Neural progenitor cell (in vitro differentiated cells): Measurements from ENCODE around the gene DOK4. TPM values are rescaled to one million over a fixed set of nuclear protein-coding genes. Genes with fewer than 3 reads are reported as not detected.

ENCODE experiments used
- DNase-seq: peaks from one replicate; pipeline ENCODE4 v3.0.0-alpha.2; 2016; ENCODE audit warnings: low spot score
- H2AFZ ChIP-seq: fragments of 200-600 bp; sonication (generic); replicated peaks from 2 replicates; pipeline ENCODE4 v1.6.1; 2016; ENCODE audit warnings: antibody characterized with exemption
- H3F3A ChIP-seq: fragments of 200-600 bp; sonication (generic); 2 replicates; pipeline ENCODE4 v1.6.1; 2016; ENCODE audit warnings: antibody characterized with exemption, low read depth
- H3K27ac ChIP-seq: fragments of 200-600 bp; sonication (generic); 2 replicates; pipeline ENCODE4 v1.5.1; 2016; ENCODE audit warnings: mild to moderate bottlenecking
- H3K27me3 ChIP-seq: fragments of 200-600 bp; sonication (generic); 2 replicates; pipeline ENCODE4 v1.6.1; 2016; ENCODE audit warnings: mild to moderate bottlenecking, moderate library complexity
- H3K36me3 ChIP-seq: fragments of 200-600 bp; sonication (generic); 2 replicates; pipeline ENCODE4 v1.5.1; 2016
- H3K4me1 ChIP-seq: fragments of 200-600 bp; sonication (generic); 2 replicates; pipeline ENCODE4 v1.6.1; 2016; ENCODE audit warnings: mixed run types
- H3K4me2 ChIP-seq: fragments of 200-600 bp; sonication (generic); 2 replicates; pipeline ENCODE4 v1.6.1; 2016
- H3K4me3 ChIP-seq: fragments of 200-600 bp; sonication (generic); 2 replicates; pipeline ENCODE4 v1.5.1; 2016
- H3K79me2 ChIP-seq: fragments of 200-600 bp; sonication (generic); 2 replicates; pipeline ENCODE4 v1.6.1; 2016; ENCODE audit warnings: low read depth
- H3K9ac ChIP-seq: fragments of 200-600 bp; sonication (generic); 2 replicates; pipeline ENCODE4 v1.6.1; 2016
- H3K9me3 ChIP-seq: fragments of 200-600 bp; sonication (generic); 2 replicates; pipeline ENCODE4 v1.5.1; 2016; ENCODE audit warnings: low read depth
- H4K20me1 ChIP-seq: fragments of 200-600 bp; sonication (generic); 2 replicates; pipeline ENCODE4 v1.6.1; 2016; ENCODE audit warnings: low read depth
- H3K27ac Mint-ChIP-seq: 3 replicates; pipeline ENCODE4 v1.8.0; 2021; ENCODE audit warnings: mixed read lengths
- H3K27me3 Mint-ChIP-seq: 2 replicates; pipeline ENCODE4 v1.8.0; 2022; ENCODE audit warnings: low read depth, mild to moderate bottlenecking, inconsistent platforms, moderate library complexity, mixed read lengths; ENCODE audit not compliant: insufficient read depth
- H3K36me3 Mint-ChIP-seq: 3 replicates; pipeline ENCODE4 v1.8.0; 2021; ENCODE audit warnings: mixed read lengths
- H3K4me1 Mint-ChIP-seq: 3 replicates; pipeline ENCODE4 v1.8.0; 2021; ENCODE audit warnings: mixed read lengths
- H3K4me3 Mint-ChIP-seq: 3 replicates; pipeline ENCODE4 v1.8.0; 2021; ENCODE audit warnings: mild to moderate bottlenecking, moderate library complexity, mixed read lengths
- H3K9me3 Mint-ChIP-seq: 3 replicates; pipeline ENCODE4 v1.8.0; 2020; ENCODE audit warnings: mixed read lengths
- EZH2 ChIP-seq: fragments of 200-600 bp; sonication (generic); IDR thresholded peaks from 2 replicates; pipeline ENCODE4 v1.6.1; 2017; ENCODE audit warnings: antibody characterized with exemption, mild to moderate bottlenecking, moderate library complexity
- EZH2phosphoT487 ChIP-seq: fragments of 200-600 bp; sonication (generic); IDR thresholded peaks from 2 replicates; pipeline ENCODE4 v1.6.1; 2017; ENCODE audit warnings: antibody characterized with exemption
- total RNA-seq: library from RNA; depleted of rRNA; stranded (reverse); fragments of >200 nt; gene quantifications from 2 replicates; pipeline ENCODE4 v1.2.3, GENCODE V29; 2015; ENCODE audit warnings: low replicate concordance
- TF ChIP-seq, protein P1 (sequence below): fragments of 200-600 bp; sonication (generic); IDR thresholded peaks from 2 replicates; pipeline ENCODE4 v1.5.1; 2017; ENCODE audit warnings: antibody characterized with exemption, mild to moderate bottlenecking

The DOK4 gene
- total RNA-seq, 1 donor from 2014 or later: 10.5 TPM

DNA sequence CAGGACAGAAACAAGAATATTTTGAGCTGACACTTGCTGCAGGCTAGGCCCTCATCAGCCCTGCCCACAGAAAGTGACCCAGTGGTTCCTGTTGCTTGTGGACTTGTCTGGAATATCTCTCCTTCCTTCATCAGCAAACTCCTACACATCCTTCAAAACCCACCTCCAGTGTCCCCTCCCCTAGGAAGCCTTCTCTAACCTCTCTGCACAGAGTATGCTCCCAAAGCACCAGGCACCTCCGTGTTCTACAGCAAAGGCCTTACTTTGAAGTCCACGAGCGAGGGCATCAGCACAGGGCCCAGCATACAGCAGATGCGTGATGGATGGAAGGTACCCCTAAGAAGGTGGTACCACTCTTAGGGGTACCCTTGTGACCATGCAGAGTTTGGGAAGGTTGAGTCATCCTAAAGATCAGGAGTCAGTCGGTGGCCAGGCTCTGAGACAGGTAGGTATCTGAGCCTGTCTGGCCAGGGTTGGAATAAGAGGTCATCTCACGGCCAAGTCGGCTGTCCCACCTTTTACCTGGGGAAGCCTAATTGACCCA lies 48.1 kb upstream of the DOK4 start:
- no peak for DNase-seq
- Histone ChIP-seq H3K79me2 (peaks cover 9% of the 10 kb centered on the region), H3K27ac (no peak overlapping the region)

DNA sequence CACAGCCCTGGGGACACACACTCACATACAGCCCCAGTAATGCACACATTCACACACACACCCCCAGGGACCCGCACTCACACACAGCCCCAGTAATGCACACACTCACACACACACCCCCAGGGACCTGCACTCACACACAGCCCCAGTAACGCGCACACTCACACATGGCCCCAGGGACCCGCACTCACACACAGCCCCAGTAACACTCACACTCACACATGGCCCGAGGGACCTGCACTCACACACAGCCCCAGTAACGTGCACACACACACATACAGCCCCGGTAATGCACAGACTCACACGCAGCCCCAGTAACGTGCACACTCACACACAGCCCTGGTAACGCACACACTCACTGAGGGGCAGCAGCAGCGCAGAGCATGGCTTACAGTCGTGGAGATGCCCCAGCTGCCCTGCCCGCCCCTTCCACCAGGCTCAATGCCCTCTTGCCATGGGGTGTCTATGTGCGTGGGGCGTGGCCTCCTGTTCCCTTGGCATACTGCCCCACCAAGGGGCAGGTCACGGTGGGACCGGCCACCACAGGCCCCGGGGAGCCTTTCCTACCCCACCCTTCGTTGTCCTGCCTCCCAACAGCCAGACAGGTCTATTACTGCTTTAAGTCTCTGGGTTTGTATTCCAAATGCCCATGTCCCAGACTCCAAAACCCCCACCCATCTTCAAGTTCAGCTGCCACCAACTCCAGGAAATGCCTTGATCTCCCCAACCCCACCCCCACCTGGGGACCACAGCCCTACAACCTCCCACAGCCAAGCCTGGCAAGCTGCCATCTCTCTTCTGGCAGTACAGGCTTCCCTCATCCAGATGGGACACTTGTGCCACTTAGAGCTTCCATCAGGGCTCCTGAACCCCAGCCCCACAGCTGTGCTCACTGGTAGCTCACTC lies 47.4 kb upstream of the DOK4 start:
- no peak overlapping the region for H3K4me2 ChIP-seq
- H3K9ac ChIP-seq: no peak overlapping the region
- peaks cover 9% of the 10 kb centered on the region for H4K20me1 ChIP-seq
- H3K79me2 ChIP-seq: peaks cover 9% of the 10 kb centered on the region
- peaks cover 24% of the 10 kb centered on the region for H3K27me3 ChIP-seq
- Mint-ChIP-seq H3K9me3 (no peaks in the 10 kb centered on the region), H3K27me3 (peaks cover 18% of the 10 kb centered on the region), H3K36me3 (peaks cover 8% of the 10 kb centered on the region), H3K27ac (peak overlapping the region; percentile 55), H3K4me3 (peak overlapping the region; percentile 91), H3K4me1 (peaks cover 58% of the 10 kb centered on the region)
- H2AFZ ChIP-seq: no peak overlapping the region
- H3K4me1 ChIP-seq: peaks cover 23% of the 10 kb centered on the region
- DNase-seq: no peak
- no peak overlapping the region for H3K27ac ChIP-seq
- TF ChIP-seq EZH2: no peak
- TF ChIP-seq EZH2phosphoT487: no peak
- TF ChIP-seq, protein P1, sequence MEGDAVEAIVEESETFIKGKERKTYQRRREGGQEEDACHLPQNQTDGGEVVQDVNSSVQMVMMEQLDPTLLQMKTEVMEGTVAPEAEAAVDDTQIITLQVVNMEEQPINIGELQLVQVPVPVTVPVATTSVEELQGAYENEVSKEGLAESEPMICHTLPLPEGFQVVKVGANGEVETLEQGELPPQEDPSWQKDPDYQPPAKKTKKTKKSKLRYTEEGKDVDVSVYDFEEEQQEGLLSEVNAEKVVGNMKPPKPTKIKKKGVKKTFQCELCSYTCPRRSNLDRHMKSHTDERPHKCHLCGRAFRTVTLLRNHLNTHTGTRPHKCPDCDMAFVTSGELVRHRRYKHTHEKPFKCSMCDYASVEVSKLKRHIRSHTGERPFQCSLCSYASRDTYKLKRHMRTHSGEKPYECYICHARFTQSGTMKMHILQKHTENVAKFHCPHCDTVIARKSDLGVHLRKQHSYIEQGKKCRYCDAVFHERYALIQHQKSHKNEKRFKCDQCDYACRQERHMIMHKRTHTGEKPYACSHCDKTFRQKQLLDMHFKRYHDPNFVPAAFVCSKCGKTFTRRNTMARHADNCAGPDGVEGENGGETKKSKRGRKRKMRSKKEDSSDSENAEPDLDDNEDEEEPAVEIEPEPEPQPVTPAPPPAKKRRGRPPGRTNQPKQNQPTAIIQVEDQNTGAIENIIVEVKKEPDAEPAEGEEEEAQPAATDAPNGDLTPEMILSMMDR: no peak
- no peaks in the 10 kb centered on the region for H3K9me3 ChIP-seq
- H3K36me3 ChIP-seq: no peaks in the 10 kb centered on the region
- no peak overlapping the region for H3K4me3 ChIP-seq
- H3F3A ChIP-seq: peaks cover 30% of the 10 kb centered on the region

More for the DNA sequence above, 48.1 kb upstream of the DOK4 start:
- no peak overlapping the region for H3K4me2 ChIP-seq
- H3K36me3 ChIP-seq: no peaks in the 10 kb centered on the region
- Mint-ChIP-seq H3K36me3 (peaks cover 8% of the 10 kb centered on the region), H3K4me3 (peak overlapping the region; percentile 91), H3K27me3 (peaks cover 14% of the 10 kb centered on the region), H3K9me3 (no peaks in the 10 kb centered on the region), H3K27ac (peak overlapping the region; percentile 87), H3K4me1 (peaks cover 57% of the 10 kb centered on the region)
- TF ChIP-seq EZH2: no peak
- TF ChIP-seq, protein P1: no peak
- no peak for TF ChIP-seq EZH2phosphoT487
- H3K4me3 ChIP-seq: no peak overlapping the region
- no peaks in the 10 kb centered on the region for H3K9me3 ChIP-seq
- peaks cover 17% of the 10 kb centered on the region for H3K27me3 ChIP-seq
- no peak overlapping the region for H2AFZ ChIP-seq
- peaks cover 21% of the 10 kb centered on the region for H3K4me1 ChIP-seq
- H4K20me1 ChIP-seq: peaks cover 5% of the 10 kb centered on the region
- H3F3A ChIP-seq: peaks cover 25% of the 10 kb centered on the region
- no peak overlapping the region for H3K9ac ChIP-seq

DNA sequence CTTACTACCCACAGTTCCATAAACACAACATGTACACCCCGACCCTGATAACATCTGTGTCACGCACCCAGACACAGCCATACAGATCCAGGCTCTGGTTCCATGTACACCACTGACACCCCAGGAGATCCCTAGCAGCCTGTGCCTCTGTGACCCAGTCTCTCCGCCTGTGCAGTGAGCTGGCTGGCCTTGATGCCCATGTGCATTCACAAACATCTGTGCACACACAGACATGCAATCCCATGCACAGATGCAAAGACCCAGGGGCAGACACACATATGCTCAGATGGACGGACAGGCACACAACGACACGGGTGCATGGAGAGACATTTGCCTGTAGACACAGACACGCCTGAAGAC lies 46.0 kb upstream of the DOK4 start:
- H3K36me3 ChIP-seq: no peaks in the 10 kb centered on the region
- no peak overlapping the region for H2AFZ ChIP-seq
- peak overlapping the region; percentile 48 for H3K4me2 ChIP-seq
- peak overlapping the region; percentile 37 for H3K4me3 Mint-ChIP-seq
- no peaks in the 10 kb centered on the region for H3K9me3 ChIP-seq
- H3K9ac ChIP-seq: no peak overlapping the region
- peaks cover 36% of the 10 kb centered on the region for H3K27me3 ChIP-seq
- TF ChIP-seq EZH2phosphoT487 (no peak), EZH2 (no peak)
- TF ChIP-seq, protein P1: no peak
- peaks cover 10% of the 10 kb centered on the region for H3K36me3 Mint-ChIP-seq
- H3K27me3 Mint-ChIP-seq: peaks cover 21% of the 10 kb centered on the region
- peaks cover 11% of the 10 kb centered on the region for H4K20me1 ChIP-seq
- peaks cover 16% of the 10 kb centered on the region for H3K4me1 ChIP-seq
- peaks cover 9% of the 10 kb centered on the region for H3K79me2 ChIP-seq
- H3K27ac Mint-ChIP-seq: peak overlapping the region; percentile 90
- no peak for DNase-seq
- no peak overlapping the region for H3K4me3 ChIP-seq
- peaks cover 26% of the 10 kb centered on the region for H3F3A ChIP-seq
- H3K9me3 Mint-ChIP-seq: no peaks in the 10 kb centered on the region
- H3K4me1 Mint-ChIP-seq: peaks cover 51% of the 10 kb centered on the region
- no peak overlapping the region for H3K27ac ChIP-seq
